Measurements from ENCODE around the gene C6orf132.

The C6orf132 gene

GRCh38 chr6:42103216-42103615, 39.2 kb downstream of the C6orf132 start:
- DNase-seq = no peak

GRCh38 chr6:42101186-42101657, 41.2 kb downstream of the C6orf132 start:
- no peak for DNase-seq

DNA sequence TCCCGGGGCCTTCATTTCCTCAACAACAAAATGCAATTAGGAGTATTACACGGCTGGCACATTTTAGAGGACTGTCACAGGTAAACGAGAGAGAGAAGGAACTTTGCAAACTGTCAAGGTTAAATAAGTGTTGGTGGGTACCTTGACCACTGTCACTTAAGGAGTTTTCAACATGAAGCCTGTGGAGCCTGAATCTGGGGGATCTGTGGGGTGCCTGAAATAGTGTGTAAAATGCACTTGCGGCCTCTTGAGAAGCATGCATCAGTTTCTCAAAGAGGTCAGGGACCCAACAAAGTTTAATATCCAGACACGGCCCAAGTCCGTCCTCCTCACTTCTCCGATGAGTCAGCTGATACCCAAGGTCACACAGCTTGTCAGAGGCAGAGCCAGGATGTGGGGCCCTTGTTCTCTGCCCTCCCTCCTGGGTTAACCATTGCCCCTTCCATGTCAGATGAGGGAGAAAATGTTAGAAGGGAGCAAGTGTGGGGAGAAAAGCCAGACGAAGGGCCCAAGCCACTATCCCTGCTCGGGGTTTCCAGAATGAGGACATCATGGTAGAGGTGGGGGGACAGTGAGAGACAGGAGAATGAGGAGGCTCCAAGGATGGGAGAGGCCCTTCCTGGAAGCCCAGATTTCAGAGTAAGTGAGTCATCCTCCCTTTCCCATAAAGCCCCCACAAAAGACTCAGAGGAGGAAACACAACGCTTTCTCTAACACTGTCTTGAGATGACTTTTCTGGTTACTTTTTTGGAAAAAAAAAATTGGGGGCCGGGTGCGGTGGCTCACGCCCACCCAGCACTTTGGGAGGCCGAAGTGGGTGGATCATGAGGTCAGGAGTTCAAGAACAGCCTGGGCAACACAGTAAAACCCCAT, 42.2 kb downstream of the C6orf132 start:
- no peak for DNase-seq

DNA sequence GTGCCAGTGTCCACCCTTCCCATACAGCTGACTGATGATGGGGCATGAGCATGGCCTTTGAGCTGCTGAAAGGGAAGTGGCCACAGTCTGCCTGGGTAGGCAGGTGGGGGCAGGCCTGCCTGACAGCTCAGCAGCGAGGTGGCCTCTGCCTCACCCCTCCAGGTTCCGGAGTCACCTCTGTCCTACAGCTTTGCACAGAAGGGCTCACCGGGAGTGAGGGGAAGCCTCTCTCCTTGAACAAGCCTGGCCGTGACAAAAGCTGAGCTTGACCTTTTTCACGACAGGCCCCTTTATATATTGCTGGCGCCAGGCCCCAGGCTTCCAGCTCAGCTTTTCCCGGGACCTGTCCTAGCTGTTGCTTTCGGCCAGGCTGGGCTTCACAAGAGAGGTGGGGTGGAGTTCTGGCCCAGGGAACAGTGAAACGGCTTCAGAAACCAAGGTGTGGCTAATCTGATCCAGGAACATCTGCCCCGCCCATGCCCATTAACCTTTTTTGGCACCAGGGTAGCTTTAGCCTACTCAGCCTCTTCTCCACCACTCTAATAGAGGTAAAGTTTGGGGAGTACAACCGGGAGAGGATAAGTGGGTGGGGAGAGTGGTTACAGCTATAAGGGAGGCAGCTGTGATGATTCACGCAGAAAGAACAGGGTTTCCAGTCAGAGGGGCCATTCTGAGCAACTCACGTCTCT, 42.9 kb downstream of the C6orf132 start:
- no peak for DNase-seq

- no peak for DNase-seq
These were observed 46.5 kb downstream of the C6orf132 start for GRCh38 chr6:42095776-42096541.

DNA sequence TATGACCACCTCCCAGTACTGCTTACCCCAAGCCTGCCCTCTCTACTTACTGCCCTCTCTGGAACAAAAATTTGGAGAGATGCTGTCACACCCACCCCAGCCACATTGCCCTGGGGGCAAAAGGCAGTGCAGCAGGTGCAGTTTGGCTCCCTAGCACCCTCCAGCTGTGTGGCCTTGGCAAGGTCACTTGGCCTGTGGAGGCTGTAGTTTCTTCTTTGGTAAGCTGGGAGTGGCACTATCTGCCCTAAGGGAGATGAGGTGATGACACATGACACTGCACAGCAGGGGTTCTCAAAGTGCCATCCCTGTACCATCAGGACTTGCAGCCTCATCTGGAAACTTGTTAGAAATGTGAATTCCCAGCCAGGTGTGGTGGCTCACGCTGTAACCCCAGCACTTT, 47.3 kb downstream of the C6orf132 start:
- peak; percentile 69 for DNase-seq

GRCh38 chr6:42093582-42094329, 48.7 kb downstream of the C6orf132 start:
- DNase-seq = peak; percentile 10

GRCh38 chr6:42091718-42092023, 50.7 kb downstream of the C6orf132 start:
- DNase-seq = no peak

DNA sequence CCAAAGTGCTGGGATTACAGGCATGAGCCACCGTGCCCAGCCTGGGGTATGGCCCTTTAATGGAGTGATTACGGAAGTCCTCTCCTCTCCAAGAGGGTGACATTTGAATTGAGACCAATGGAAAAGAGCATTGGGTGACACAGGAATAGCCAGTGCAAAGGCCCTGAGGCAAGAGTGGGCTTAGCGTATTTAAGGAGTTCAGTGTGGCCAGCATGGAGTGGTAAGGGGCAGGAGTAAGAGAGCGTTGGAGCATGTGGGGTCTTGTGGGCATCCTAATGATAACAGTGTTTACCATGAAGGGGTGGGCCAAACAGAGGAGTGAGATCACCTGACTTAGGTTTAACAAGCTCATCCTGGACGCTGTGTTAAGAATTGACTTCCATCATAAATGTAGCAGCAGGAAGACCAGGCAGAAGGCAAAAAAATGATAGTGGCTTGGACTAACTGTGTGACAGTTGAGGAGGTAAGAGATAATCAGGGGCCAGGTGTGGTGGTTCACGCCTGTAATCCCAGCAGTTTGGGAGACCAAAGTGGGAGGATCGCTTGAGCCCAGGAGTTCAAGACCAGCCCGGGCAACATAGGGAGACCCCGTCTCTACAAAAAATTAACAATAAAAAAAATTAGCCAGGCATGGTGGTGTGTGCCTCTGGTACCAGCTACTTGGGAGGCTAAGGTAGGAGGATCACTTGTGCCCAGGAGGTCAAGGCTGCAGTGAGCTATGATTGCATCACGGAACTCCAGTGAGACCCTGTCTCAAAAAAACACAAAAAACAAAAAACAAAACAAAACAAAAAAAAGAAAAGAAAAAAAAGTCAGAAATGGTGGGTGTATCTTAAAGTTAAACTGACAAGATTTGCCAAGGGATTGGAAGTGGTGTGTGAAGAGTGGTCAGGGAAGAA, 51.4 kb downstream of the C6orf132 start:
- no peak for DNase-seq

- DNase-seq = no peak
These were observed 54.3 kb downstream of the C6orf132 start for GRCh38 chr6:42088101-42088591.

- no peak for DNase-seq
These were observed 56.1 kb downstream of the C6orf132 start for GRCh38 chr6:42086046-42087035.

GRCh38 chr6:42084889-42085288, 57.5 kb downstream of the C6orf132 start:
- no peak for DNase-seq

DNA sequence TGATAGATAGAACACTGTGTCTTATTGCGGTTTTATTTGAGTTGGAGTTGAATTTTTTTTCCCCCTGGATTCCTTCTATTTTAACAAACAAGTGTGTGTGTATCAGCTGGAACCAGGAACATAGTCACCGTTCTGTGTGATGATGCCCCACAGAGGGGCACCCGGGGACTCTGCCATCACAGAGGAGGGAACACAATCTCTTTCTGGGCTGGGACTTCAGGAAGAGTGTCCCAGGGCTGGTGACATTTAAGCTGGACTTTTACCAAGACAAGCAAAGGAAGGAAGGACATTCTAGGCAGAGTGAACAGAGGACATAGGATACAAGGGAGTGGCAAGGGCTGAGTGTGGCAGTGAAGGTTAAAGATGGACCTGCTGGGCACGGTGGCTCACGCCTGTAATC, 58.9 kb downstream of the C6orf132 start:
- DNase-seq = no peak

DNA sequence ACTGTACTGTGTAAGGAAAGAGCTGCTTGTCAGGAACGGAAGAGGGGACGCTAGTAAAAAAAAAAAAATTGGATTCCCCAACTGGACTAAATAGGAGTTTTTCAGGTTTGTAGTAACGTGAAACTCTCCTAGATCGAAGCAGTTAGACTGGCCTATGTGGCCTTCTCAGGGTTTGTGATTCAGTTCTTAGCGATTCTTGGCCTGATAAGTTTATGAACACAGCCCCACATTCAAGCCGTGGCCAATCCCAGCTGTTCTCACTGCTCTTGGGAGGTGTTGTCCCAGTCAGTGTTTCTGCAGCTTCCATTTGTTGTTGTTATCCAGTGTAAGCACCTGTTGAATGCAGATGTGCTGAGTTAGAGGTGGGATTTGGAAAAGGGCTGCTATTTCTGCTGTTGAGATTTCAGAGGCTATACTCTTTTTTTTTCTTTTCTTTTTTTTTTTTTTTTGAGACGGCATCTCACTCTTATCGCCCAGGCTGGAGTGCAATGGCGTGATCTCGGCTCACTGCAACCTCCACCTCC, 62.4 kb downstream of the C6orf132 start:
- DNase-seq = no peak

- no peak for DNase-seq
These were observed 64.0 kb downstream of the C6orf132 start for GRCh38 chr6:42078386-42078785.

- peak; percentile 67 for DNase-seq
These were observed 67.1 kb downstream of the C6orf132 start for GRCh38 chr6:42075159-42075838.

DNA sequence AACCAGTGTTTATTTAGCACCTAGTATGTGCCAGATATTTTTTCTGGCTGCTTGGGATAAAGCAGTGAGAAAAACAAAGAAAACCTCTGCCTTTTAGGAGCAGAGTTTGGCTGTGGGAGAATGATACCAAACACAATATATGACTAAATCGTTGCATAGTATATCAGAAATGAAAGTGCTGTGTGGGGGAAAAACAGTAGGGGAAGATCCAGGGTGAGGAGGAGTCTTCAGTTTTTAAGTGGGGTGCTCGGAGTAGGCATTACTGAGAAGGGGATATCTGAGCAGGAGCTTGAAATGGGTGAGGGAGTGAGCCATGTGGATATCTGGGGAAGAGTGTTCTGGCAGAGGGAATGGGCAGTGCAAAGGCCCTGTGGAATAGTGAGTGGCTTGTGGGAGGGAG, 69.1 kb downstream of the C6orf132 start:
- no peak for DNase-seq

DNA sequence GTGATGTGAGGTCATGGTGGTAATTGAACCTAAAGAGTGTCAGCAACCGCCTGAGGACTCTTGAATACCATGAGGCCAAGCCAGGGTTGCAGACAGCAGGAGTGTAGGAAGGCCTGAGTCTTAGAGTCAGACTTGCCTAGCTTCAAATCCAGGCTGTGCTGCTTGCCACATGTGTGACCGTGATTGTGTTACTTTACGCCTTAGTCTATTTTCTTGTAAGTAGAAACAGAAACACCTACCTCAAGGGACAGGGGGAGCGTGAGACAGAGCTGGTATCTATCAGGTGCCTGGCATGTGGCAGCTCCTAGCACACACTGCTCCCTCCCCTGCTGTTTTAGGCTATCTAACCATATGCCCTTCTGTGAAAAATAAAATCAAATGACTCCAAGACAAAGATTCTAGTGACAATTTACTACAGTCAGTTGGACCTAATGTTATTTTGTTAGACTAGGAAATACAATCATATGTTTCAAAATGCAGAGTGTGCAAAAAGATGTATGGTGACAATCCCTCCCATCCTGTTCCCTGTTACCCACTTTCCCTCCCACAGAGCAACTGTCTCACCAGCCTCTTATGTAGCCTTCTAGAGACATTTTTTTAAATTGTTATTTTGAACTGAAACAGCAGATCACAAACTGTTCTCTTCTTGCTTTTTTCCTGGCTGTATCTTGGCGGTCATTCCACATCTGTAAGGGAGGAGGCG, 70.4 kb downstream of the C6orf132 start:
- no peak for DNase-seq

Data from NCI-H146 (cell line).